ENCODE data around the gene SELENOS.

GRCh38 chr15:101318147-101318819 is 41.0 kb upstream of the SELENOS start:
- TF ChIP-seq CTCF (IDR thresholded peaks at IDR 0.05; ENCODE audit: low read length), result no peak
- TF ChIP-seq EZH2 (optimal IDR thresholded peaks at IDR 0.05; ENCODE audit: low read depth, low read length), result no peak
